ENCODE data around the gene ATP4A. TPM values are rescaled to one million over a fixed set of nuclear protein-coding genes. Genes with fewer than 3 reads are reported as not detected.

The ATP4A gene
- total and polyA plus RNA-seq, 9 of the 15 experiments (the other 6 are each of a cell fraction or from before 2014, with no cell fraction given) = 0.15 TPM; not detected in 8

DNA sequence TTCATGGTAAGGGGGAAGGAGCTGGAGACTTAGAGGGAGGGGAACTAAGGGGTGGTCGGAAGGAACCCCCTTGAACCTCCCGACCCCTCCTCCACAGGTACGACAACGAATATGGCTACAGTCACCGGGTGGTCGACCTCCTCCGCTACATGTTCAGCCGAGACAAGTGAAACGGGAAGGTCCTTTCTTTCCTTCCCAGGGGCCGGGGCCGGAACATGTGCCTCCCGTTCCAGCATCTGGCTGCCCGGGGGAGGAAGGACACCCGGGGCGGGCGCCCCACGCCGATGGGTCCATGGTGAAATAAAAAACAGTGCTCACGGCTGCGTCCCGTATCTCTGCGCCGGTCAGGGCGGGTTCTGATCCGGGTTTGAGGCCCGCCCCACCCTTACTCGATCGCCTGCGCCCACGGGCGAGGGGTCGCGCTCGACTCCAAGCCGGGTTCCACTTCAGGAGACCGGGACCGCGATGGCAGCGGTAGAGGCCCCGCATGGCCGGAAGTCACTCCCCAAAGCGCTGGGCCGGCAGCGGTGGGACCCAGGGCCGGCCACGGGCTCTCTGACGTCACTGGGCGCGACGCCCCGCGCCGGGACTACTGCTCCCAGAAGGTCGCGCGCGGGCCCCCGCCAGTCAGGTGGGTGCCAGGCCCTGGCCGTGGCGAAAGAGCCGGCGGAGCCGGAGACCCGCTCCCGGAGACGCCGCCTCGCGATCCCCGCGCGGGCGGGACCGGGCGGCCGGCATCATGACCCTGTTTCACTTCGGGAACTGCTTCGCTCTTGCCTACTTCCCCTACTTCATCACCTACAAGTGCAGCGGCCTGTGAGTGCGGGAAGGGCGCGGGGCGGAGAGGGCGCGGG is 18.2 kb downstream of the ATP4A start, which contains the start of gene TMEM147 (continued):
- TF ChIP-seq, protein P1, sequence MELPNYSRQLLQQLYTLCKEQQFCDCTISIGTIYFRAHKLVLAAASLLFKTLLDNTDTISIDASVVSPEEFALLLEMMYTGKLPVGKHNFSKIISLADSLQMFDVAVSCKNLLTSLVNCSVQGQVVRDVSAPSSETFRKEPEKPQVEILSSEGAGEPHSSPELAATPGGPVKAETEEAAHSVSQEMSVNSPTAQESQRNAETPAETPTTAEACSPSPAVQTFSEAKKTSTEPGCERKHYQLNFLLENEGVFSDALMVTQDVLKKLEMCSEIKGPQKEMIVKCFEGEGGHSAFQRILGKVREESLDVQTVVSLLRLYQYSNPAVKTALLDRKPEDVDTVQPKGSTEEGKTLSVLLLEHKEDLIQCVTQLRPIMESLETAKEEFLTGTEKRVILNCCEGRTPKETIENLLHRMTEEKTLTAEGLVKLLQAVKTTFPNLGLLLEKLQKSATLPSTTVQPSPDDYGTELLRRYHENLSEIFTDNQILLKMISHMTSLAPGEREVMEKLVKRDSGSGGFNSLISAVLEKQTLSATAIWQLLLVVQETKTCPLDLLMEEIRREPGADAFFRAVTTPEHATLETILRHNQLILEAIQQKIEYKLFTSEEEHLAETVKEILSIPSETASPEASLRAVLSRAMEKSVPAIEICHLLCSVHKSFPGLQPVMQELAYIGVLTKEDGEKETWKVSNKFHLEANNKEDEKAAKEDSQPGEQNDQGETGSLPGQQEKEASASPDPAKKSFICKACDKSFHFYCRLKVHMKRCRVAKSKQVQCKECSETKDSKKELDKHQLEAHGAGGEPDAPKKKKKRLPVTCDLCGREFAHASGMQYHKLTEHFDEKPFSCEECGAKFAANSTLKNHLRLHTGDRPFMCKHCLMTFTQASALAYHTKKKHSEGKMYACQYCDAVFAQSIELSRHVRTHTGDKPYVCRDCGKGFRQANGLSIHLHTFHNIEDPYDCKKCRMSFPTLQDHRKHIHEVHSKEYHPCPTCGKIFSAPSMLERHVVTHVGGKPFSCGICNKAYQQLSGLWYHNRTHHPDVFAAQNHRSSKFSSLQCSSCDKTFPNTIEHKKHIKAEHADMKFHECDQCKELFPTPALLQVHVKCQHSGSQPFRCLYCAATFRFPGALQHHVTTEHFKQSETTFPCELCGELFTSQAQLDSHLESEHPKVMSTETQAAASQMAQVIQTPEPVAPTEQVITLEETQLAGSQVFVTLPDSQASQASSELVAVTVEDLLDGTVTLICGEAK (IDR thresholded peaks at IDR 0.05) = peak; percentile 73; the same call in 1 of the 2 replicates
- TF ChIP-seq, protein P1 (CRISPR knock-in tag; IDR thresholded peaks at IDR 0.05) = no peak
- TF ChIP-seq, protein P2, sequence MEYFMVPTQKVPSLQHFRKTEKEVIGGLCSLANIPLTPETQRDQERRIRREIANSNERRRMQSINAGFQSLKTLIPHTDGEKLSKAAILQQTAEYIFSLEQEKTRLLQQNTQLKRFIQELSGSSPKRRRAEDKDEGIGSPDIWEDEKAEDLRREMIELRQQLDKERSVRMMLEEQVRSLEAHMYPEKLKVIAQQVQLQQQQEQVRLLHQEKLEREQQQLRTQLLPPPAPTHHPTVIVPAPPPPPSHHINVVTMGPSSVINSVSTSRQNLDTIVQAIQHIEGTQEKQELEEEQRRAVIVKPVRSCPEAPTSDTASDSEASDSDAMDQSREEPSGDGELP (CRISPR knock-in tag; IDR thresholded peaks at IDR 0.05; ENCODE audit: borderline replicate concordance) = peak; percentile 86
- TF ChIP-seq PTBP1 (IDR thresholded peaks at IDR 0.05; ENCODE audit: low read depth, low read length) (no peak), EZH2 (IDR thresholded peaks at IDR 0.05; ENCODE audit: borderline replicate concordance, low read depth, low read length) (no peak), U2AF2 (optimal IDR thresholded peaks at IDR 0.05; ENCODE audit: low read depth, low read length) (no peak), GATA2 (CRISPR knock-in tag; IDR thresholded peaks at IDR 0.05) (no peak), CCAR2 (IDR thresholded peaks at IDR 0.05; ENCODE audit: low read depth, low read length) (no peak), CTBP1 (IDR thresholded peaks at IDR 0.05; ENCODE audit: borderline replicate concordance) (peak; percentile 38; the same call in 1 of the 2 replicates), C11orf30 (IDR thresholded peaks at IDR 0.05; ENCODE audit: low read depth) (peak; percentile 84), ZNF311 (CRISPR knock-in tag; IDR thresholded peaks at IDR 0.05) (no peak), ZNF76 (CRISPR knock-in tag; IDR thresholded peaks at IDR 0.05; ENCODE audit: borderline replicate concordance) (no peak), ZKSCAN1 (IDR thresholded peaks at IDR 0.05; ENCODE audit: low read depth, low read length) (peak; percentile 51), ZNF174 (CRISPR knock-in tag; IDR thresholded peaks at IDR 0.05) (no peak), BRD9 (IDR thresholded peaks at IDR 0.05; ENCODE audit: low read depth, partially characterized antibody) (no peak), CREB1 (IDR thresholded peaks at IDR 0.05) (peak; percentile 96), CREB1 (CRISPR knock-in tag; IDR thresholded peaks at IDR 0.05) (peak; percentile 98)
- TF ChIP-seq, protein P3, sequence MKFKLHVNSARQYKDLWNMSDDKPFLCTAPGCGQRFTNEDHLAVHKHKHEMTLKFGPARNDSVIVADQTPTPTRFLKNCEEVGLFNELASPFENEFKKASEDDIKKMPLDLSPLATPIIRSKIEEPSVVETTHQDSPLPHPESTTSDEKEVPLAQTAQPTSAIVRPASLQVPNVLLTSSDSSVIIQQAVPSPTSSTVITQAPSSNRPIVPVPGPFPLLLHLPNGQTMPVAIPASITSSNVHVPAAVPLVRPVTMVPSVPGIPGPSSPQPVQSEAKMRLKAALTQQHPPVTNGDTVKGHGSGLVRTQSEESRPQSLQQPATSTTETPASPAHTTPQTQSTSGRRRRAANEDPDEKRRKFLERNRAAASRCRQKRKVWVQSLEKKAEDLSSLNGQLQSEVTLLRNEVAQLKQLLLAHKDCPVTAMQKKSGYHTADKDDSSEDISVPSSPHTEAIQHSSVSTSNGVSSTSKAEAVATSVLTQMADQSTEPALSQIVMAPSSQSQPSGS (CRISPR knock-in tag; IDR thresholded peaks at IDR 0.05) = no peak

Measured in K562 (cell line).